Measurements from ENCODE around the gene MIOS.
"Not testable (repeated sequence)": the region's sequence is repeated elsewhere in the genome, so short reads cannot be mapped to it uniquely, and the experiment has no call there.

The MIOS gene

GRCh38 chr7:7554649-7555575, 11.8 kb upstream of the MIOS start:
- no peak for DNase-seq

- DNase-seq, result no peak
Measured at GRCh38 chr7:7556852-7557251, 9.8 kb upstream of the MIOS start.

DNA sequence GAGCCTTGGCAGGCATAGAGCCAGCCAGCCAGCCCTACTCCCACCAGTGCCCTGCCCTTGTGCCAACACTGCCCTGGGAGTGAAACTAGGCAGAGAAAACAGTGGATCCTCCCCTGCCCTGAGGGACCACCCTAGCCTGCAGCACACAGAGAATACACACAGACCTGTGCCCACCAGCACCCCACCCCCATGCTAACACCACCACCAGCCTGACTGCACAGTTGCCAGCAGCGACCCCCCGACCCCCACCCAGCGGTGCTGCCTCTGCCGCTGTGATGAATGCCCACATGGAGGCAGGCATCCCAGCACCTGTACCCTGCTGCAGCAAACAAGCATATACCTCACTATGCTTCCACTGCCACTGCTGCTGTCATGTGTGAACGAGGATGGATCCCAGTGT, 9.4 kb upstream of the MIOS start:
- no peak for DNase-seq

GRCh38 chr7:7561591-7561990, 5.1 kb upstream of the MIOS start:
- not testable (repeated sequence) for DNase-seq

DNA sequence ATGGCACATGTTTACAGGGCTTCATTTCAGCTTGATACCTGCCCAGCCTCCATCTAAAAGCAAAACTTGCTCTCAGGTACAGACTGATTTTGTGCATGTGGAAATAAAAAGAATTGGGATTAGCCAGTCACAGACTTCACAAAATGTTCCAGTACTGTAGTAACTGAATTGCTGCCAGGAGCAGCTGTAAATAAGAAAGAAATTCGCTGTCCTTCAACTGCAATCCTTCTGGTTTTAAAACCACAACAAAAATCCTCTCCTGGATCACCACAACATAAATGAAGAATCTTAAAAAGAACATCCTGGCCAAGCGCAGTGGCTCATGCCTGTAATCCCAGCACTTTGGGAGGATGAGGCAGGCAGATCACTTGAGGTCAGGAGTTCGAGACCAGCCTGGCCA, 3.9 kb upstream of the MIOS start:
- no peak for DNase-seq

DNA sequence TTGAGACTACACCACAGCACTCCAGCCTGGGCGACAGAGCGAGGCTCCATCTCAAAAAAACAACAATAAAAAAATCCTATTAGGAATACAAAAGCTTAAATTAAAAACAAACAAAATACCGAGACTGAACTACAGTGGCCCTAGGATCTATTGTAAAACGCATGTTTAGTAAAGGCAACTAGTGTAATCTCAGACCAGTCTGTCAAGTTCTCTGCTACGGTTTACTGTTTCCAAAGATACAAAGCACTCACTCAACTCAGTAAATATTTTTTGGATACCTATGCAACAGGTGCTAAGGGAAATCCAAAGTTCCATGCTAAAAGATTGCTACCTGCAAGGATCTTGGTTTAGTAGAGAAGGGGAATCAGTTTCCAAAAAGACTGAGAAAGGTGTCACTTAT, 3.4 kb upstream of the MIOS start:
- DNase-seq, result no peak

DNA sequence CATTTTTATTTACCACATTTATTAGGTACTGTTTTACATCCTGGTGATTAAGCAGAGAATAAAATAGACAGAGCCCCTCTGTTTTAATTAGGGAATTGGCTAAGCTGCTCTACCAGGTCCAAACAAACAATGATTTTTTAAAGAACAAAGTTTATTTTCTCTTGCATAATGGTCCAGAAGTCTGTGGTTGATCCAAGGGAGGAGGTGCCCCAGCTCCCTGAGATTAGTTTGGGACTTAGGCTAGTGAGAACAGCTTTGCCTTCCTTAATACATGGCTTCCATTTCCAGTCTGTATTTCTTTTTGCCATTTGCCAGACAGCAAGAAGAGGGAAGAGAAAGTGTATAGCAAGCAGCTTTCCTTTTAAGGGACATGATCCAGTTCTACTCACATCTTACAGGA, 2.9 kb upstream of the MIOS start:
- DNase-seq, result no peak

DNA sequence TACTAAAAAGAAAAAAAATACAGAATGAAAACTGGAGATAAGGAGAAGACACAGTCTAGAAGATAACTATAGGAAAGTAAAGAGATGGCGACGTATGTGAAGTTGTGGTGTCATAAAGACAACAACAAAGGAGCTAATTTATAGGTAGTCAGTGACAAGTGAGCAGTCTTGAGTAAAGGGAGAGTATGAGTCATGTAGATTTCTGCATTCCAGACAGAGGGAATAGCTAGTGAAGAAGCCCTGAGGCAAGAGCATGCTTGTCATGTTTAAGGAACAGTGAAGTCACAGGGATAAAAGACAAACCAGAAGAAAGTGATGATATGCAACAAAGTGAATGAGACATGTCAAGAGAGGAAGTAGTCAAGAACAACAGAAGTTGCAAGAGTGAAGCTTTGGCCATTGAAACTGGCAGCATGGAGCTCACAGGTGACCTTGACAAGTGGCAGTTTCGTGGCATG, 2.3 kb upstream of the MIOS start:
- DNase-seq, result no peak

DNA sequence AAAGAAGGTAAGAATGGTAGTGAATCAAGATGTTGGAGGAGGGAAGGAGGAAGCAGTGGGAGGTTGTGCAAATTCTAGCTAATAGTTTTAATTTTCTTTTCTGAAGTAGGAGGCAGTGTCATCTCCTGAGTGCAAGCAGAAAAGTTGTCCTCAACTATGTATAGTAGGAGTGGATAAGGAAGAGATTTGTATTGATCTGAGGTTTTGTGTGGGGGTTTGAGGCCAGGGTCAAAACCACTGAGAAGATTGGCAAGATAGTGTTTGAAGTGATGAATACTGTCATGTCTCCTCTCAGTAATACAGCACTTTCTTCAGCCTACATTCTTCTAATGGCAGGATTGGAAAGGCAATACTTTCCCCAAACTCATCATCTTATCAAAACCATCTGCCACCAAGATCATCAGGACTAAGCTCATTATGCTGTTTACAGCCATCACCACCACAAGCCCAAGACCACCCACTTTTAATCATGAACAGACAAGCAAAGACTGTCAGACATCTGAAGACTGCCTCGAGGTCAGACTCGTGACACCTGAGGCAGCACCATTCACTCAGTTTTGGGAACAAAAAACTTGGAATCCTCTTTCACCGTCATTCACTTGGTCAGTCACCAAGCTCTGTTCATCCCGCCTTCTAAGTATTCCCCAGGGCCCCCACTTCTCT, 1.5 kb upstream of the MIOS start:
- no peak for DNase-seq

GRCh38 chr7:7565746-7566650, 686 bp upstream of the MIOS start:
- no peak for DNase-seq

DNA sequence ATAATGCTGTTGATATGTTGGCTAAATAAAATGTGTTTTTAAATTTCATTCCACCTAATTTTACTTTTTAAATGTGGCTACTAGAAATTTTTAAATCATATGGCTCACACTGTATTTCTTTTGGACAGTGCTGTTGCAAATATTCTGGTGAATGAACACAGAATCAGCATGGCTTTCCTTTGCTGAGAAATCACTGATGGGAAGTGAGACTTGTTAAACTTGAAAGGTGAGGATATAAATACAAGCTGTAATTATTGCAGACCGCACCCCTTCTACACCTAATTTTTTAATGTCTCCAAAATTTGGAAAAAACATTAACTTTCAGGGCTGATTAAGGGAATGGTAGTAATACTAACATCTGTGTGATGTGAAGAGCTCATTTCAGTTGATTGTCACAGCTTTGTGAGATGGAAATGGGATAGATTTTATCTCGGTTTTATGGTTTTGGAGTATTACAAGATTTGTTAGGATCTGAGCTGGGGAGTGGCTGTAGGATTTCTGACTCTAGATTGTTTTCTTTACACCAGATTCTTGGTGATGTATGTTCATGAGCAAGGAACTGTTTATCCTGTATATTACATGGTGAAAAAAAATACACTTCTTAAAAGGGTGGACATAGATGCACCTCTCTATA, 1.3 kb downstream of the MIOS start:
- no peak for DNase-seq

DNA sequence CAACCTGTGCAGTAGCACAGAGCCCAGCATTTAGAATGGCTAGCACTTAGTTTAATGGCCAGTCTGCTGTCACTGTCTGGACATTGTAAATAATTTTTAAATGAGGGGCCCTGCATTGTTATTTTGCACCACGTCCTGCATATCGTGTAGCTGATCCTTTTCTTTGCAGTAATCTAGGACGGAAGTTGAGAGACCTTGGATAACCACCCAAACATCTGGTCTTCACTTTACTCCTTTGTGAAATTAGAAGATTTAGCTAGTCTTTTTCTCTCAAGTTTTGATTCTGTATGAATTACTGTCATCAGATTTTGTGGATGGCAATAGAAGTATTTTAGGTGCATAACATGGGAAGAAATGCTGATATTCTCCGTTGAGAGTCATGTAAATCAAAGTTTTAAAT, 1.9 kb downstream of the MIOS start:
- no peak for DNase-seq

DNA sequence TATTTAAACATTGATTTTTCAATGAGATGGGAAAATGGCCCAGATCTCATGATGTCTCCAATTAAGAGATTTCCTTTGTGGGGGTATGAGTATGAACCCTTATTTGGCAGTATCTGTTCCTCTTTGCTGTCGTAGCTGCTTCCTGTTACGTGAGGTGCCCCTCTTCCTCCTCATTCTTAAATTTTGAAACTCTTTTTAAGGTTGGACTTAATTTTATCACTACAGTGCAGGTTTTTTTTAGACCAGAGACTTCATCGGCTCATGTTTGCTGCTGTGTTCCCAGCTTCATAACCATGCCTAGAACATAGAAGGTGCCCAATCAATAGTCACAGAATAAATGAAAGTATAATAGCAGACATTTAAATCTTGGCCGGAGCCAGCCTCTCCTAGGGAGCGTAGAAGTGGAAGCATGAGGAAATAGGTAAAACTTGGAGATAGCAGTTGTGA, 2.4 kb downstream of the MIOS start:
- peak in 1 of 5 donors; percentile 71 for DNase-seq

- DNase-seq, result no peak
Measured at GRCh38 chr7:7569615-7570014, 2.9 kb downstream of the MIOS start.

- no peak for DNase-seq
Measured at GRCh38 chr7:7570584-7570983, 3.9 kb downstream of the MIOS start.

DNA sequence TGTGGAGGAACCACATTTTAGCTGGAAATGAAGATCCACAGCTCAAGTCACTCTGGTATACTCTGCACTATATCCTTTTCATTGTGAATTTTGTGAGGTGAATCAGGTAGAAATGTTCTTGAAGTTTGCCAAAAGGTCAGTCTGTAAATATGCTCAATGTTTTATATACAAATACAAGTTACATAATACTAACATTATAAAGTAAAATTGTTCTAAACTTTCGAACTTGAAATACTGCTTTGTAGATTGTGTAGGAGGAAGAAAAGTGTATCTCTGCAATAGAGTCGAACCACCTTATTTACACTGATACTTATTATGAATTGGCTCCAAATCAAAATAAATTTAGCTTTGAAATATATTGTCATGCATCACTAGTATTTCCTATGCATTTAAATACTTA, 7.0 kb downstream of the MIOS start:
- DNase-seq, result no peak

- no peak for DNase-seq
Measured at GRCh38 chr7:7576344-7576743, 9.7 kb downstream of the MIOS start.

GRCh38 chr7:7577888-7578287, 11.2 kb downstream of the MIOS start:
- DNase-seq, result no peak

GRCh38 chr7:7579638-7580037, 13.0 kb downstream of the MIOS start:
- no peak for DNase-seq

DNA sequence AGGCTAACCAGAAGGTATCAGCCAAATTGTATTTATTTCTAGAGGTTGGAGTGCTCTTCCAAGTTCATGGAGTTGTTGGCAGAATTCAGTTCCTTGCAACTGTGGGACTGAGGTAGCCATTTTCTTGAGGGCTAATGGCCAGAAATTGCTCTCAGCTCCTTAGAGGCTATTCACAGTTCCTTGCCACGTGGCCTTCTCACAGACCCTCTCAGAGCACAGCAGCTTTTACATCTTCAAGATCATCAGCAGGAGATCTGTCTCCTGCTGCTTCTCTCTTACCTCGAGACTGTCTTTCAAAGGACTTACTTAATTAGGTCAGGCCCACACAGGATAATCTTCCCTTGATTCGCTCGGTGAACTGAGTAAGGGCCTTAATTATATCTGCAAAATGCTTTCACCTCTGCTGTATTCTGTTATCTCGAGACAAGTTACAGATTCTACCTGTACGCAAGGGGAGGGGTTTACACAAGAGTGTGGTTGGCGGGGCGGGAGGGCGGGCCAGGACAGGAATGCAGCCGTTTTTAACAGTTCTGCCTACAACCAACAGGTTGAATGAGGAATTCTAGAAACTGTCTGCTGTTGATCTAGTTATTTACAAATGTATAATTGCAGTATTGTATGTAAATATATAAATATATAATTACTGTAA, 15.0 kb downstream of the MIOS start:
- no peak for DNase-seq

- no peak for DNase-seq
Measured at GRCh38 chr7:7582596-7582995, 15.9 kb downstream of the MIOS start.

DNA sequence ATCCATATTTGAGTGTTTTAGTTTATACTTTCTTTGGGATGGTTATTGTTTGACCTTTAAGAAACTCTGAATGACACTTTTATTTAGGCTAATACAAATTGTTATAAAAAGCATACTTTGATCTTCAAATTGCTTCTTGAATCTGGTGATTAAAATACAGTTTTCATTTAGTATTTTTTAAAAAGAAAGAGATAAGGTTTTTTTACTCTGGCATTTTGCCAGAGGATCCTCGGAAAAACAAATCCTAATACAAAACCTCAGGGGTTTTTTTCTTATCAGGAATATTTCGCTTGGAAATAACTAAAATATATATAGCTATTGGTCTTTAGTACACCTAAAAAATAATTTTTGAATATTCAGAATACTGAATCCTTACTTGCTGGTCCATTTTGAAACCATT, 17.0 kb downstream of the MIOS start:
- no peak for DNase-seq

Measured in T-helper 1 cell (primary cell).